Measurements from ENCODE around the gene AMELX. TPM values are rescaled to one million over a fixed set of nuclear protein-coding genes. Genes with fewer than 3 reads are reported as not detected.

AMELX gene
- not detected for total RNA-seq
- long read RNA-seq, result 0 reads

GRCh38 chrX:11293113-11293512 lies at the start of gene AMELX:
Gene AMELX (plus strand): TSS chrX:11293413. CDS start chrX:11294789, 1,376 bp downstream.
- no peak for DNase-seq
- Histone ChIP-seq H3K9me3 (no peaks in the 10 kb centered on the region), H3K4me3 (no peak within 1 kb of the TSS), H3K4me1 (no peaks in the 10 kb centered on the region), H3K36me3 (no peaks in the 10 kb centered on the region), H3K27me3 (no peaks in the 10 kb centered on the region), H3K27ac (no peak within 1 kb of the TSS)
- intact Hi-C loops (cut with DNase I), result no loop called here
- ATAC-seq, result no peak
- TF ChIP-seq CTCF (IDR thresholded peaks at IDR 0.05), result no peak

- no peak overlapping the region for H3K27ac ChIP-seq
- no peaks in the 10 kb centered on the region for H3K27me3 ChIP-seq
- intact Hi-C loops (cut with DNase I), result no loop called here
- H3K9me3 ChIP-seq, result no peaks in the 10 kb centered on the region
- H3K4me3 ChIP-seq, result no peak overlapping the region
- no peak for ATAC-seq
- DNase-seq, result no peak
- H3K4me1 ChIP-seq, result no peaks in the 10 kb centered on the region
- no peak for TF ChIP-seq CTCF (IDR thresholded peaks at IDR 0.05)
- H3K36me3 ChIP-seq, result no peaks in the 10 kb centered on the region
Measured at GRCh38 chrX:11244636-11245035, 48.6 kb upstream of the AMELX start.

- no peak overlapping the region for H3K27ac ChIP-seq
- no peak for DNase-seq
- no peak overlapping the region for H3K4me3 ChIP-seq
- no peak for TF ChIP-seq CTCF (IDR thresholded peaks at IDR 0.05)
- intact Hi-C loops (cut with DNase I), result no loop called here
- no peaks in the 10 kb centered on the region for H3K4me1 ChIP-seq
- no peaks in the 10 kb centered on the region for H3K9me3 ChIP-seq
- no peak for ATAC-seq
- no peaks in the 10 kb centered on the region for H3K36me3 ChIP-seq
- H3K27me3 ChIP-seq, result no peaks in the 10 kb centered on the region
Measured at GRCh38 chrX:11254417-11255109, 38.6 kb upstream of the AMELX start.

GRCh38 chrX:11257290-11257689 lies 35.9 kb upstream of the AMELX start:
- no peak for ATAC-seq
- Histone ChIP-seq H3K27ac (no peak overlapping the region), H3K36me3 (no peaks in the 10 kb centered on the region), H3K9me3 (no peaks in the 10 kb centered on the region), H3K4me1 (no peaks in the 10 kb centered on the region), H3K4me3 (no peak overlapping the region), H3K27me3 (no peaks in the 10 kb centered on the region)
- intact Hi-C loops (cut with DNase I), result no loop called here
- no peak for DNase-seq
- no peak for TF ChIP-seq CTCF (IDR thresholded peaks at IDR 0.05)

- ATAC-seq, result no peak
- intact Hi-C loops (cut with DNase I), result no loop called here
Measured at GRCh38 chrX:11257711-11258110, 35.5 kb upstream of the AMELX start.

More at GRCh38 chrX:11257711-11258110, 35.5 kb upstream of the AMELX start:
- Histone ChIP-seq H3K27ac (no peak overlapping the region), H3K36me3 (no peaks in the 10 kb centered on the region), H3K27me3 (no peaks in the 10 kb centered on the region), H3K4me3 (no peak overlapping the region), H3K4me1 (no peaks in the 10 kb centered on the region), H3K9me3 (no peaks in the 10 kb centered on the region)
- TF ChIP-seq CTCF (IDR thresholded peaks at IDR 0.05), result no peak
- DNase-seq, result no peak

Data from upper lobe of right lung (tissue), 1 donor.